A549 (cell line): ENCODE results near the gene TCHP. TPM values are rescaled to one million over a fixed set of nuclear protein-coding genes. Genes with fewer than 3 reads are reported as not detected.

Experiments
- ATAC-seq, 2 experiments: fragments of 200-7000 bp in 1 of 2; fragments of >200 bp in 1 of 2; cut with Nextera tagmentation in 1 of 2; cut with Tn5 transposase in 1 of 2; 3 replicates each; pipeline versions ENCODE4 v1.8.0 to v1.9.1; 2018 to 2020; ENCODE audit warnings: mild to moderate bottlenecking in 1 of 2, moderate library complexity in 1 of 2
- CTCF ChIA-PET: fragments of 300-600 bp; sonication (Branson Sonifier 250); formaldehyde crosslinking; extraction: SDS; loops from one replicate; lab custom pipeline; 2021; ENCODE audit warnings: antibody characterized with exemption, inconsistent platforms; lab: Yijun Ruan, JAX
- POLR2A ChIA-PET: fragments of 350-600 bp; formaldehyde crosslinking; extraction: SDS; loops from one replicate; lab custom pipeline; 2021; ENCODE audit warnings: antibody characterized with exemption, inconsistent platforms; lab: Yijun Ruan, JAX
- DNase-seq, 2 experiments: peaks; one replicate each; pipeline versions ENCODE4 v3.0.0 to v3.0.0-alpha.2; 2011 to 2016; ENCODE audit warnings: low read depth in 1 of 2, low spot score in 1 of 2
- FAIRE-seq: peaks from 2 replicates; lab custom pipeline; 2011; peaks lifted over from hg19 to GRCh38; lab: Jason Lieb, UNC
- H3K27ac ChIP-seq, 2 experiments: fragments of >200 bp; sonication (Bioruptor Twin); formaldehyde crosslinking; 3 replicates each; pipeline ENCODE4 v1.5.1; 2016 to 2017
- H3K4me1 ChIP-seq: fragments of >200 bp; sonication (Bioruptor Twin); formaldehyde crosslinking; 3 replicates; pipeline ENCODE4 v1.6.1; 2016
- H3K4me2 ChIP-seq: fragments of >200 bp; sonication (Bioruptor Twin); formaldehyde crosslinking; 3 replicates; pipeline ENCODE4 v1.6.1; 2016
- H3K4me3 ChIP-seq: fragments of >200 bp; sonication (Bioruptor Twin); formaldehyde crosslinking; 3 replicates; pipeline ENCODE4 v1.5.1; 2016
- H3K9me3 ChIP-seq: fragments of >200 bp; sonication (Bioruptor Twin); formaldehyde crosslinking; 3 replicates; pipeline ENCODE4 v1.6.1; 2016
- BHLHE40 ChIP-seq: IDR thresholded peaks from 2 replicates; pipeline ENCODE4 v1.6.1; 2012; ENCODE audit warnings: low read depth, low read length, inconsistent platforms
- CBX2 ChIP-seq: fragments of 200-600 bp; sonication (generic); IDR thresholded peaks from 2 replicates; pipeline ENCODE4 v1.6.1; 2016; ENCODE audit warnings: low read depth, mild to moderate bottlenecking, borderline replicate concordance
- CEBPB ChIP-seq, 2 experiments: fragments of >200 bp in 1 of 2; sonication (Bioruptor Twin) in 1 of 2; formaldehyde crosslinking in 1 of 2; IDR thresholded peaks; 2 replicates each; pipeline ENCODE4 v1.6.1; 2012 to 2016
- EHF ChIP-seq: fragments of 250-450 bp; sonication (Bioruptor Pico); IDR thresholded peaks from 2 replicates; pipeline ENCODE4 v1.5.0; 2020; ENCODE audit warnings: mild to moderate bottlenecking
- FOSB ChIP-seq: fragments of 250-450 bp; sonication (Bioruptor Pico); IDR thresholded peaks from 2 replicates; pipeline ENCODE4 v1.5.0; 2020; ENCODE audit warnings: mild to moderate bottlenecking, moderate library complexity
- FOXS1 ChIP-seq: fragments of 250-450 bp; sonication (Bioruptor Pico); IDR thresholded peaks from 2 replicates; pipeline ENCODE4 v1.5.0; 2020; ENCODE audit warnings: mild to moderate bottlenecking, moderate library complexity
- HOXB13 ChIP-seq: fragments of 250-450 bp; sonication (Bioruptor Pico); IDR thresholded peaks from 2 replicates; pipeline ENCODE4 v1.5.0; 2020; ENCODE audit warnings: low read depth, mild to moderate bottlenecking, moderate library complexity
- JUNB ChIP-seq: fragments of >200 bp; sonication (Bioruptor Twin); formaldehyde crosslinking; IDR thresholded peaks from 2 replicates; pipeline ENCODE4 v1.6.1; 2016
- MAFK ChIP-seq: fragments of 450-650 bp; IDR thresholded peaks from 2 replicates; pipeline ENCODE4 v1.6.1; 2014; ENCODE audit not compliant: partially characterized antibody
- NFE2L2 ChIP-seq: fragments of 150-350 bp; conservative IDR thresholded peaks from 2 replicates; pipeline ENCODE4 v1.6.1; 2014; ENCODE audit warnings: low read length
- PHF8 ChIP-seq: fragments of 200-600 bp; sonication (generic); IDR thresholded peaks from 2 replicates; pipeline ENCODE4 v1.6.1; 2016; ENCODE audit warnings: low read depth, mild to moderate bottlenecking, antibody characterized with exemption, moderate library complexity, borderline replicate concordance
- POLR2A ChIP-seq: IDR thresholded peaks from 2 replicates; pipeline ENCODE4 v1.6.1; 2012; ENCODE audit warnings: mild to moderate bottlenecking, low read length
- POLR2AphosphoS2 ChIP-seq: conservative IDR thresholded peaks from 2 replicates; pipeline ENCODE4 v1.6.1; 2012; ENCODE audit warnings: low read length, improper control_type of control experiment, inconsistent platforms
- RARB ChIP-seq: fragments of 250-450 bp; sonication (Bioruptor Pico); IDR thresholded peaks from 2 replicates; pipeline ENCODE4 v1.8.0; 2021; ENCODE audit warnings: mild to moderate bottlenecking, moderate library complexity
- RFX5 ChIP-seq: fragments of 450-650 bp; IDR thresholded peaks from 2 replicates; pipeline ENCODE4 v1.7.1; 2014; ENCODE audit warnings: antibody characterized with exemption, mild to moderate bottlenecking, moderate library complexity
- TP53 ChIP-seq: fragments of 250-450 bp; sonication (Bioruptor Pico); IDR thresholded peaks from 2 replicates; pipeline ENCODE4 v1.5.0; 2021; ENCODE audit warnings: mild to moderate bottlenecking, moderate library complexity
- WGBS: methylation state at CpG from one replicate; pipeline ENCODE4 v1.1.6; 2017; ENCODE audit errors: missing lambda C conversion rate; 5-methylcytosine and 5-hydroxymethylcytosine counted together
- polyA plus RNA-seq, 4 experiments: library from polyadenylated mRNA; depleted of rRNA in 3 of 4; stranded (reverse); fragments of >200 nt; fragmentation: RNase III in 1 of 4; extraction: RNeasy Plus Mini Kit Qiagen cat#74134 plus additional on column Dnase treatment in 1 of 4; gene quantifications; 2 replicates in 3 of 4; 3 replicates in 1 of 4; pipeline ENCODE4 v1.2.3, GENCODE V29; 2011 to 2017
- TF ChIP-seq, protein P1 (sequence below): IDR thresholded peaks from 2 replicates; pipeline ENCODE4 v1.6.1; 2012
- TF ChIP-seq, protein P2 (sequence below): fragments of >200 bp; sonication (Bioruptor Twin); formaldehyde crosslinking; IDR thresholded peaks from 3 replicates; pipeline ENCODE4 v1.5.1; 2016
- TF ChIP-seq, protein P3 (sequence below): IDR thresholded peaks from 2 replicates; pipeline ENCODE4 v1.6.1; 2012; ENCODE audit warnings: low read depth, borderline replicate concordance
- TF ChIP-seq, protein P4 (sequence below): fragments of 250-450 bp; sonication (Bioruptor Pico); IDR thresholded peaks from 2 replicates; pipeline ENCODE4 v1.5.0; 2020; ENCODE audit warnings: low read depth, mild to moderate bottlenecking, moderate library complexity

The TCHP gene
- polyA plus RNA-seq, 2 of the 4 experiments (the other 2 are of a cell fraction): 18.4 to 33.4 TPM

DNA sequence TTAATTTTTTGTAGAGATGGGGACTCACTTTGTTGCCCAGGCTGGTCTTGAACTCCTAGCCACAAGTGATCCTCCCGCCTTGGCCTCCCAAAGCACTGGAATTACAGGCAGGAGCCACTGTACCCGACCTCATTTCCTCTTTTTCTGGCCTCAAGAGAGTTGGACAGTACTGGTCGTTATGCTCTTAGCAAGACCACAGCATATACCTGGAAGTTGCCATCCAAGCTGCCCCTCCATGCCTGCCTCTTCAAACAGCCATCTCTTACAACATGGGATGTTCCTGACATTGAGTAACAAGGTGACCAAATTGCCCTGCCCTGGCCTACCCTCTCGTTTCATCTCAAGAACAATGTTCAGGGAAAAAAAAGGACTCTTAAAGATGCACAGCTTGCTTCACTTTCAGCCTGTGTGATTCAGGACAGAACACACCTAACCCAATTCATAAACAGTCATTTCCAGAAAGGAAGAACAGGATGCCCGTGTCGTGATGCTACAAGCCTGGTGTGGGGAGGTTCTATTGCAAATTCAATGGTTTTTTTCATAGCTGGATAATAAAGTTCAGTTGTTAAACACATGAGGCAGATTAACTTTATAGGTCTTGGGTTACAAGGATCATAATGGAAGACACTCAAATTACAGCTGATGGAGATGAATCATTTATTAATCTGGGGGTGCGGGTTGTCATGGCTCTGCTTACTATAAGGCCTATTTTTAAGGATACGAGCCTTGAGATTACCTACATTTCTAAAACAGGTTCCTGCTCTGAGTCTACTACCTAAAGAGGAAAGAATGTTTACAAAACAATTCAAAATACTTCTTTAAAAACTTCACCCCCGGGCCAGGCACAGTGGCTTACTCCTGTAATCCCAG is 31.7 kb upstream of the TCHP start:
- Histone ChIP-seq H3K4me2 (no peak overlapping the region), H3K4me3 (no peak overlapping the region), H3K27ac (no peak overlapping the region)
- DNase-seq (no peak), ATAC-seq (no peak)
- 78% methylated on average over 9 of the region's 9 CpGs for WGBS
- CTCF ChIA-PET: interaction anchor here (0.6 to 3.3 kb wide), 6 partner anchors 10 to 63 kb away, joined by 3 to 23 read pairs (median 4); no protein-coding TSS in a partner anchor
- no peak for TF ChIP-seq CEBPB (IDR thresholded peaks at IDR 0.05)
- no peak for TF ChIP-seq BHLHE40
- TF ChIP-seq POLR2AphosphoS2: no peak
- TF ChIP-seq EHF (CRISPR knock-in tag): no peak
- no peak for TF ChIP-seq FOXS1 (CRISPR knock-in tag)
- TF ChIP-seq, protein P1, sequence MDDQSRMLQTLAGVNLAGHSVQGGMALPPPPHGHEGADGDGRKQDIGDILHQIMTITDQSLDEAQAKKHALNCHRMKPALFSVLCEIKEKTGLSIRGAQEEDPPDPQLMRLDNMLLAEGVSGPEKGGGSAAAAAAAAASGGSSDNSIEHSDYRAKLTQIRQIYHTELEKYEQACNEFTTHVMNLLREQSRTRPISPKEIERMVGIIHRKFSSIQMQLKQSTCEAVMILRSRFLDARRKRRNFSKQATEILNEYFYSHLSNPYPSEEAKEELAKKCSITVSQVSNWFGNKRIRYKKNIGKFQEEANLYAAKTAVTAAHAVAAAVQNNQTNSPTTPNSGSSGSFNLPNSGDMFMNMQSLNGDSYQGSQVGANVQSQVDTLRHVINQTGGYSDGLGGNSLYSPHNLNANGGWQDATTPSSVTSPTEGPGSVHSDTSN: no peak
- TF ChIP-seq HOXB13: no peak
- no peak for TF ChIP-seq JUNB
- TF ChIP-seq RFX5: no peak
- no peak for TF ChIP-seq FOSB
- TF ChIP-seq POLR2A: no peak
- TF ChIP-seq NFE2L2: no peak
- TF ChIP-seq RARB (CRISPR knock-in tag): no peak
- TF ChIP-seq TP53: no peak
- TF ChIP-seq, protein P2, sequence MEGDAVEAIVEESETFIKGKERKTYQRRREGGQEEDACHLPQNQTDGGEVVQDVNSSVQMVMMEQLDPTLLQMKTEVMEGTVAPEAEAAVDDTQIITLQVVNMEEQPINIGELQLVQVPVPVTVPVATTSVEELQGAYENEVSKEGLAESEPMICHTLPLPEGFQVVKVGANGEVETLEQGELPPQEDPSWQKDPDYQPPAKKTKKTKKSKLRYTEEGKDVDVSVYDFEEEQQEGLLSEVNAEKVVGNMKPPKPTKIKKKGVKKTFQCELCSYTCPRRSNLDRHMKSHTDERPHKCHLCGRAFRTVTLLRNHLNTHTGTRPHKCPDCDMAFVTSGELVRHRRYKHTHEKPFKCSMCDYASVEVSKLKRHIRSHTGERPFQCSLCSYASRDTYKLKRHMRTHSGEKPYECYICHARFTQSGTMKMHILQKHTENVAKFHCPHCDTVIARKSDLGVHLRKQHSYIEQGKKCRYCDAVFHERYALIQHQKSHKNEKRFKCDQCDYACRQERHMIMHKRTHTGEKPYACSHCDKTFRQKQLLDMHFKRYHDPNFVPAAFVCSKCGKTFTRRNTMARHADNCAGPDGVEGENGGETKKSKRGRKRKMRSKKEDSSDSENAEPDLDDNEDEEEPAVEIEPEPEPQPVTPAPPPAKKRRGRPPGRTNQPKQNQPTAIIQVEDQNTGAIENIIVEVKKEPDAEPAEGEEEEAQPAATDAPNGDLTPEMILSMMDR: no peak
- no peak for TF ChIP-seq CBX2
- TF ChIP-seq, protein P3, sequence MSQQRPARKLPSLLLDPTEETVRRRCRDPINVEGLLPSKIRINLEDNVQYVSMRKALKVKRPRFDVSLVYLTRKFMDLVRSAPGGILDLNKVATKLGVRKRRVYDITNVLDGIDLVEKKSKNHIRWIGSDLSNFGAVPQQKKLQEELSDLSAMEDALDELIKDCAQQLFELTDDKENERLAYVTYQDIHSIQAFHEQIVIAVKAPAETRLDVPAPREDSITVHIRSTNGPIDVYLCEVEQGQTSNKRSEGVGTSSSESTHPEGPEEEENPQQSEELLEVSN: no peak
- no peak for TF ChIP-seq MAFK
- TF ChIP-seq, all 56 proteins: peak for 0
- no peak for FAIRE-seq
- no peaks in the 10 kb centered on the region for H3K9me3 ChIP-seq
- peaks cover 19% of the 10 kb centered on the region for H3K4me1 ChIP-seq
- POLR2A ChIA-PET: no interaction called here

DNA sequence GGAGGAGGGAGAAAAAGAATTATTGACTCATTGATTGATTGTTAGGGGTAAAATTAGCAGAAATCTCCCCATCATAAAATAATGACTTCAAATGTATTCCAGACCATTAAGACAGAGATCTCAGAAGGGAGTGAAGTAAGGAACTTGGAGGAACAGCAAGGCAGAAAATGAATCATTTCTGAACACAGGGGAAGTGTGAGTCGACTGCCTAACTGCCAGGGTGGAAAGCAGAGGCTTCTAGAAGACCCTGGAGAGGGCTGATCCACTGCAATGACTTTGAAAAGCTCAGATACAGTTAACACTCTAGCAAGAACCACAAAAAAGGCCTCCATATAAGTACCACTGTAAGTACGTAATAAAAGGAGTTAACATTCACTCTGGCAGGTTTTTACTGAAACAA is 29.4 kb upstream of the TCHP start:
- H3K9me3 ChIP-seq: no peaks in the 10 kb centered on the region
- FAIRE-seq (no peak), DNase-seq (no peak), ATAC-seq (no peak)
- peaks cover under 1% of the 10 kb centered on the region; the same call in 2 of the 3 replicates for H3K4me1 ChIP-seq
- ChIA-PET CTCF (interaction anchor here (1.3 to 2.4 kb wide), 3 partner anchors 17 to 65 kb away, joined by 4 to 9 read pairs (median 5); no protein-coding TSS in a partner anchor), POLR2A (no interaction called here)
- 60% methylated on average over 2 of the region's 2 CpGs for WGBS
- H3K4me3 ChIP-seq: no peak overlapping the region
- H3K27ac ChIP-seq: no peak overlapping the region
- no peak overlapping the region for H3K4me2 ChIP-seq
- no peak for TF ChIP-seq PHF8
- TF ChIP-seq, protein P4, sequence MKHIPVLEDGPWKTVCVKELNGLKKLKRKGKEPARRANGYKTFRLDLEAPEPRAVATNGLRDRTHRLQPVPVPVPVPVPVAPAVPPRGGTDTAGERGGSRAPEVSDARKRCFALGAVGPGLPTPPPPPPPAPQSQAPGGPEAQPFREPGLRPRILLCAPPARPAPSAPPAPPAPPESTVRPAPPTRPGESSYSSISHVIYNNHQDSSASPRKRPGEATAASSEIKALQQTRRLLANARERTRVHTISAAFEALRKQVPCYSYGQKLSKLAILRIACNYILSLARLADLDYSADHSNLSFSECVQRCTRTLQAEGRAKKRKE: no peak
